Gastroesophageal sphincter (tissue), 4 donors: Measurements from ENCODE around the gene CD86. TPM values are rescaled to one million over a fixed set of nuclear protein-coding genes. Genes with fewer than 3 reads are reported as not detected.
"Not testable (repeated sequence)": the region's sequence is repeated elsewhere in the genome, so short reads cannot be mapped to it uniquely, and the experiment has no call there.

Experiments used
- ATAC-seq: fragments of 150-250 bp; one replicate; pipeline ENCODE4 v1.9.1; 2016; ENCODE audit warnings: mild to moderate bottlenecking, moderate library complexity
- H3K27ac ChIP-seq, 4 donors: fragments of 200-600 bp; sonication (generic) in 3 of 4; 1 replicate in 3 of 4; 2 replicates in 1 of 4; pipeline ENCODE4 v1.5.1; 2016 to 2019
- H3K27me3 ChIP-seq: fragments of 200-600 bp; sonication (generic); one replicate; pipeline ENCODE4 v1.5.1; 2019
- H3K36me3 ChIP-seq, 2 donors: fragments of 200-600 bp; sonication (generic); one replicate each; pipeline ENCODE4 v1.5.1; 2019; ENCODE audit warnings: control low read depth in 1 of 2
- H3K4me1 ChIP-seq, 3 donors: fragments of 200-600 bp; sonication (generic); 1 replicate in 2 of 3; 2 replicates in 1 of 3; pipeline ENCODE4 v1.5.1; 2016 to 2019; ENCODE audit warnings: control low read depth in 2 of 3
- H3K4me3 ChIP-seq, 2 donors: fragments of 200-600 bp; sonication (generic); one replicate each; pipeline ENCODE4 v1.5.1; 2019; ENCODE audit warnings: mild to moderate bottlenecking in 1 of 2, moderate library complexity in 1 of 2
- H3K9me3 ChIP-seq, 3 donors: fragments of 200-600 bp; sonication (generic); one replicate each; pipeline ENCODE4 v1.5.1; 2017 to 2019; ENCODE audit warnings: control low read depth in 2 of 3
- EP300 ChIP-seq: sonication (generic); formaldehyde crosslinking; IDR thresholded peaks from one replicate; pipeline ENCODE4 v1.6.1; 2017; ENCODE audit warnings: antibody characterized with exemption, mild to moderate bottlenecking
- POLR2A ChIP-seq, 2 donors: fragments of 450-650 bp; IDR thresholded peaks; one replicate each; pipeline ENCODE4 v1.6.1; 2017; ENCODE audit warnings: antibody characterized with exemption in 2 of 2, mild to moderate bottlenecking in 2 of 2, moderate library complexity in 1 of 2
- POLR2AphosphoS5 ChIP-seq: sonication (generic); formaldehyde crosslinking; IDR thresholded peaks from one replicate; pipeline ENCODE4 v1.6.1; 2017; ENCODE audit warnings: antibody characterized with exemption
- WGBS, 2 donors: methylation state at CpG; one replicate each; pipeline ENCODE4 v1.1.5; 2018; ENCODE audit warnings: low coverage in 1 of 2; 5-methylcytosine and 5-hydroxymethylcytosine counted together
- total RNA-seq, 4 donors: library from RNA; depleted of rRNA; stranded (reverse); fragments of >200 nt; gene quantifications; one replicate each; pipeline ENCODE4 v1.1.0, GENCODE V29; 2016
- TF ChIP-seq, protein P1 (sequence below), 4 experiments: fragments of 200-600 bp in 2 of 4; fragments of 450-650 bp in 2 of 4; sonication (generic) in 1 of 4; IDR thresholded peaks; one replicate each; pipeline ENCODE4 v1.5.1; 2017 to 2019; ENCODE audit warnings: antibody characterized with exemption in 4 of 4, mild to moderate bottlenecking in 2 of 4, moderate library complexity in 2 of 4

The CD86 gene
- total RNA-seq, 4 donors from 2014 or later = 1.4 to 6.6 (median 3.2) TPM

DNA sequence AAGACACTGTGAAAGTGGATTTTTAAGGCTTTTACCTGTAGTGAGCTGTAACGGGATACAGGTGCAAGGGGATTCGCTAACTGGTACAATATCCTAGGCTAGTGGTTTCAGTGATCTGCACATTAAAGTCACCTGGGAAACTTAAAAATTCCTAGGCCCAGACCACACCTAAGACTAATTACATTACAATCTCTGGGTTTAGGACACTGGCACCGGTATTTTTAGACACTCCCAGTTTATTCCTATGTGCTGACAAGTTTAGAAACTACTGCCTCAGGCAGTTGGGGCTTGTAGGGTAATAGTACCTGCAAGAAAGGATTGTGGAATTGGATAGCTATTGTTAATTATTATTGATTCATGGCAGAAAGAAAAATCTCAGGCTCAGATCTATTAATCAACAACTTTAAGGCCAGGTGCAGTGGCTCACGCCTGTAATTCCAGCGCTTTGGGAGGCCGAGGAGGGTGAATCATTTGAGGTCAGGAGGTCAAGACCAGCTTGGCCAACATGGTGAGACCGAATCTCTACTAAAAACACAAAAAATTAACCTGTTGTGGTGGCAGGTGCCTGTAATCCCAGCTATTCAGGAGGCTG lies 77.9 kb downstream of the CD86 start:
- ATAC-seq = no peak
- peaks cover 0 to 16% (median 0%) of the 10 kb centered on the region in 3 donors for H3K9me3 ChIP-seq
- H3K4me3 ChIP-seq = no peak overlapping the region
- no peak for TF ChIP-seq POLR2AphosphoS5
- TF ChIP-seq EP300 = no peak
- no peak for TF ChIP-seq POLR2A (IDR thresholded peaks at IDR 0.05)
- TF ChIP-seq, protein P1, sequence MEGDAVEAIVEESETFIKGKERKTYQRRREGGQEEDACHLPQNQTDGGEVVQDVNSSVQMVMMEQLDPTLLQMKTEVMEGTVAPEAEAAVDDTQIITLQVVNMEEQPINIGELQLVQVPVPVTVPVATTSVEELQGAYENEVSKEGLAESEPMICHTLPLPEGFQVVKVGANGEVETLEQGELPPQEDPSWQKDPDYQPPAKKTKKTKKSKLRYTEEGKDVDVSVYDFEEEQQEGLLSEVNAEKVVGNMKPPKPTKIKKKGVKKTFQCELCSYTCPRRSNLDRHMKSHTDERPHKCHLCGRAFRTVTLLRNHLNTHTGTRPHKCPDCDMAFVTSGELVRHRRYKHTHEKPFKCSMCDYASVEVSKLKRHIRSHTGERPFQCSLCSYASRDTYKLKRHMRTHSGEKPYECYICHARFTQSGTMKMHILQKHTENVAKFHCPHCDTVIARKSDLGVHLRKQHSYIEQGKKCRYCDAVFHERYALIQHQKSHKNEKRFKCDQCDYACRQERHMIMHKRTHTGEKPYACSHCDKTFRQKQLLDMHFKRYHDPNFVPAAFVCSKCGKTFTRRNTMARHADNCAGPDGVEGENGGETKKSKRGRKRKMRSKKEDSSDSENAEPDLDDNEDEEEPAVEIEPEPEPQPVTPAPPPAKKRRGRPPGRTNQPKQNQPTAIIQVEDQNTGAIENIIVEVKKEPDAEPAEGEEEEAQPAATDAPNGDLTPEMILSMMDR (IDR thresholded peaks at IDR 0.05) = no peak
- H3K27me3 ChIP-seq = no peaks in the 10 kb centered on the region
- WGBS, 2 donors = 73 to 80% methylated on average over 7 of the region's 7 CpGs
- no peak overlapping the region for H3K27ac ChIP-seq
- H3K36me3 ChIP-seq = no peaks in the 10 kb centered on the region
- no peaks in the 10 kb centered on the region for H3K4me1 ChIP-seq

DNA sequence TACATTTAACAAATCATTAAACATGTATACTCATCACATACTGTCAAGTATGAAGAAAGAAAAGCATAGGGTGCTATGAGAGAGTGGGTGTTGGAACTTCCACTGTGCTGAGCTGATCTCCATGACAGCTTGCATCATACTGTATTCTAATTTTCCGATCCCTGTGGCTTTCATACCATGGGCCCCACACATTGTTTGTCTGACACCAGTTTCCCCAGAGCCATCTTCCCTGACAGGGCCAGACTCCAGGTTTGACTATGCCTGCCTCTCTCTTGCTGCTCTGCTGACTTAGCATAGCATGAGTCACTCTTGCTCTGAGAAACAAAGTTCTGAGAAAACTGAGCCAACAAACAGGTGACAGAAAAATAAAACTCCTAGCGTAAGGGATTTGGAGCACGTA lies 91.3 kb downstream of the CD86 start:
- no peak overlapping the region for H3K27ac ChIP-seq
- ATAC-seq = no peak
- TF ChIP-seq, protein P1 (IDR thresholded peaks at IDR 0.05) = no peak
- TF ChIP-seq EP300 = no peak
- TF ChIP-seq POLR2AphosphoS5 = no peak
- no peak for TF ChIP-seq POLR2A (IDR thresholded peaks at IDR 0.05)
- H3K4me1 ChIP-seq = no peaks in the 10 kb centered on the region
- no peaks in the 10 kb centered on the region for H3K27me3 ChIP-seq
- H3K9me3 ChIP-seq = peaks cover 0 to 13% (median 0%) of the 10 kb centered on the region in 3 donors
- H3K36me3 ChIP-seq = no peaks in the 10 kb centered on the region
- no peak overlapping the region for H3K4me3 ChIP-seq
- WGBS, 2 donors = 86 to 91% methylated on average over 1 to 2 of the region's 3 CpGs

DNA sequence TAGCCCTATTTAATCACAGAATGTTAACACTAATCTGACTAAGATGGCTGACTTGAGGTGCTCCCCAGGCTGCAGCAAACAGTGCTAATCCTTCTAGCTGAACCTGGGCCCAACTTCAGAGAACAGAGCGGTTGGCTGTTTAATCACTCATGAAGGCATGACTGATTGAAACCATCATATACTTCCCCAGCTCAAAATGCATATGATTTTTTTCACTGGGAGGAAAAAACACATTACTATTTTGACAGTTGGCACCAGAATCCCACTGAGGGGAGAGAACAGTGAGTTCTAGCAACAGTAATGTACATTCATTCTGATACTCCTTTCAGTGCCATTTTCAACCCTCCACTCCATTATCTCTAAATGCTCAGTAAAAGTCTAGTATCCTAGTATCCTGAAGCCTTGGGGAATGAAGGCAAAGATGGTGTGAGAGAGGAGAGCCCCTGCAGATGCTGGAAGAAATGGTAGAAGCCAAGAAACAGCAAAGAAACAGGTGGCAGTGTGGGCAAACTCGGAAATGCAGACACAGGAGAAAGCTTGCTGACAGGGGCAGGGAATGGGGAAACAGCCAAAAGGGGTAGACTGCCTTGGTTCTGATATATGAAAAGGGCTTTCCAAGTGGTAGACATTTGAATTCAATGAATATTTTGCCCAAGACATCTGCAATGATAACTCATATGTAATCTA lies 93.9 kb downstream of the CD86 start:
- H3K4me1 ChIP-seq = no peaks in the 10 kb centered on the region
- H3K4me3 ChIP-seq = no peak overlapping the region
- TF ChIP-seq EP300 (no peak), POLR2A (IDR thresholded peaks at IDR 0.05) (no peak), POLR2AphosphoS5 (no peak)
- TF ChIP-seq, protein P1 (IDR thresholded peaks at IDR 0.05) = no peak
- H3K27me3 ChIP-seq = no peaks in the 10 kb centered on the region
- no peak overlapping the region for H3K27ac ChIP-seq
- H3K9me3 ChIP-seq = peaks cover 0 to 10% (median 0%) of the 10 kb centered on the region in 3 donors
- H3K36me3 ChIP-seq = no peaks in the 10 kb centered on the region
- 24 to 58% methylated on average over 2 of the region's 2 CpGs for WGBS, 2 donors
- no peak for ATAC-seq

DNA sequence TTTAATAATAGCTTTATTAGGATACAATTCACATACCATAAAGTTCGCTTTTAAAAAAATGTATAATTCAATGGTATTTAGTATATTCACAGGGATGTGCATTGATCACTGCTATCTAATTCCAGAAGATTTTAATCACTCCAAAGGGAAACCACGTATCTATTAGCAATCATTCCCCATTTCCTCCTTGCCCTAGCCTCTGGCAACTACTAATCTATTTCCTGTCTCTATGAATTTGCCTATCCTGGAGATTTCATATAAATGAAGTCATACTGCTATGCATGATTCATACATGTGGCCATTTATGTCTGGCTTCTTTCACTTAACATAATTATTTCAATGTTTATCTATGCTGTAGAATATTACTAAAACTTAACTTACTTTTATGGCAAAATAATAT lies 96.3 kb downstream of the CD86 start:
- Histone ChIP-seq H3K27ac (no peak overlapping the region), H3K9me3 (peaks cover 0 to 32% (median 0%) of the 10 kb centered on the region in 3 donors), H3K27me3 (no peaks in the 10 kb centered on the region), H3K4me3 (no peak overlapping the region), H3K36me3 (no peaks in the 10 kb centered on the region), H3K4me1 (no peaks in the 10 kb centered on the region)
- ATAC-seq = no peak
- no peak for TF ChIP-seq EP300
- TF ChIP-seq POLR2AphosphoS5 = no peak
- TF ChIP-seq POLR2A (IDR thresholded peaks at IDR 0.05) = no peak
- TF ChIP-seq, protein P1 (IDR thresholded peaks at IDR 0.05) = no peak
- WGBS, 2 donors = 56 to 86% methylated on average over 2 of the region's 2 CpGs

DNA sequence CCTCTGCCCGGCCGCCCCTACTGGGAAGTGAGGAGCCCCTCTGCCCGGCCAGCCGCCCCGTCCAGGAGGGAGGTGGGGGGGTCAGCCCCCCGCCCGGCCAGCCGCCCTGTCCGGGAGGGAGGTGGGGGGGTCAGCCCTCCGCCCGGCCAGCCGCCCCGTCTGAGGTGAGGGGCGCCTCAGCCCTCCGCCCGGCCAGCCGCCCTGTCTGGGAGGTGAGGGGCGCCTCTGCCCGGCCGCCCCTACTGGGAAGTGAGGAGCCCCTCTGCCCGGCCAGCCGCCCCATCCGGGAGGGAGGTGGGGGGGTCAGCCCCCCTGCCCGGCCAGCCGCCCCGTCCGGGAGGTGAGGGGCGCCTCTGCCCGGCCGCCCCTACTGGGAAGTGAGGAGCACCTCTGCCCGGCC lies 109.8 kb downstream of the CD86 start:
- no CpG with 5 or more reads among the region's 31 CpGs for WGBS, 2 donors
- H3K4me3 ChIP-seq, ATAC-seq, H3K36me3 ChIP-seq, H3K27ac ChIP-seq, H3K4me1 ChIP-seq, H3K27me3 ChIP-seq: not testable (repeated sequence)
- H3K9me3 ChIP-seq = peaks cover 0 to 18% (median 0%) of the 10 kb centered on the region in 3 donors
